HepG2 (cell line): Measurements from ENCODE around the gene HAP1. TPM values are rescaled to one million over a fixed set of nuclear protein-coding genes. Genes with fewer than 3 reads are reported as not detected.

ENCODE experiments used
- ATRX ChIP-seq: sonication (generic); formaldehyde crosslinking; IDR thresholded peaks from 2 replicates; pipeline ENCODE4 v1.4.0; 2020; ENCODE audit warnings: missing genetic modification reagents, borderline replicate concordance
- CBX2 ChIP-seq, 2 experiments: fragments of 200-600 bp in 1 of 2; sonication (generic); formaldehyde crosslinking in 1 of 2; IDR thresholded peaks; 2 replicates each; pipeline versions ENCODE4 v1.7.0 to v1.8.1; 2018 to 2022; ENCODE audit warnings: low read depth in 2 of 2, low read length in 1 of 2, mild to moderate bottlenecking in 1 of 2, missing genetic modification reagents in 1 of 2
- CCDC6 ChIP-seq: sonication (generic); formaldehyde crosslinking; IDR thresholded peaks from 2 replicates; pipeline ENCODE4 v1.8.1; 2022; ENCODE audit warnings: mild to moderate bottlenecking, missing genetic modification reagents, moderate library complexity
- ELF3 ChIP-seq: IDR thresholded peaks from 2 replicates; pipeline ENCODE4 v1.6.1; 2016; ENCODE audit warnings: missing genetic modification reagents, missing compliant biosample characterization
- FOXO1 ChIP-seq: sonication (generic); formaldehyde crosslinking; IDR thresholded peaks from 2 replicates; pipeline ENCODE4 v1.4.0; 2020; ENCODE audit warnings: missing genetic modification reagents
- MEIS2 ChIP-seq: sonication (generic); formaldehyde crosslinking; IDR thresholded peaks from 2 replicates; pipeline ENCODE4 v1.9.0; 2021; ENCODE audit warnings: mild to moderate bottlenecking, missing genetic modification reagents
- MYC ChIP-seq: sonication (generic); formaldehyde crosslinking; IDR thresholded peaks from 2 replicates; pipeline ENCODE4 v1.9.0; 2021; ENCODE audit warnings: missing genetic modification reagents, borderline replicate concordance
- PBX3 ChIP-seq: sonication (generic); formaldehyde crosslinking; IDR thresholded peaks from 2 replicates; pipeline ENCODE4 v1.8.1; 2023; ENCODE audit warnings: missing genetic modification reagents, inconsistent platforms, borderline replicate concordance
- REPIN1 ChIP-seq: sonication (generic); formaldehyde crosslinking; IDR thresholded peaks from 2 replicates; pipeline ENCODE4 v1.8.0; 2022; ENCODE audit warnings: missing genetic modification reagents, low read depth, mild to moderate bottlenecking, borderline replicate concordance
- SMAD3 ChIP-seq: sonication (generic); formaldehyde crosslinking; IDR thresholded peaks from 2 replicates; pipeline ENCODE4 v1.4.0; 2020; ENCODE audit warnings: missing genetic modification reagents
- SMARCC2 ChIP-seq: fragments of 450-650 bp; IDR thresholded peaks from 2 replicates; pipeline ENCODE4 v1.6.1; 2017; ENCODE audit warnings: antibody characterized with exemption, mild to moderate bottlenecking
- TCF7 ChIP-seq: sonication (generic); IDR thresholded peaks from 2 replicates; pipeline ENCODE4 v1.6.1; 2016; ENCODE audit warnings: antibody characterized with exemption, low read depth
- XBP1 ChIP-seq: sonication (generic); formaldehyde crosslinking; IDR thresholded peaks from 2 replicates; pipeline ENCODE4 v1.5.0; 2020; ENCODE audit warnings: missing genetic modification reagents
- XRCC5 ChIP-seq: fragments of 200-400 bp; formaldehyde crosslinking; optimal IDR thresholded peaks from 2 replicates; pipeline ENCODE3; 2017; ENCODE audit warnings: mild to moderate bottlenecking, low read length
- ZMYM2 ChIP-seq: sonication (generic); formaldehyde crosslinking; IDR thresholded peaks from 2 replicates; pipeline ENCODE4 v1.8.0; 2022; ENCODE audit warnings: mild to moderate bottlenecking, missing genetic modification reagents
- ZNF138 ChIP-seq: sonication (generic); formaldehyde crosslinking; IDR thresholded peaks from 2 replicates; pipeline ENCODE4 v1.5.0; 2020; ENCODE audit warnings: mild to moderate bottlenecking, low read depth, missing genetic modification reagents
- ZNF225 ChIP-seq: sonication (generic); formaldehyde crosslinking; IDR thresholded peaks from 2 replicates; pipeline ENCODE4 v1.4.0; 2020; ENCODE audit warnings: mild to moderate bottlenecking, missing genetic modification reagents
- ZNF251 ChIP-seq: sonication (generic); formaldehyde crosslinking; IDR thresholded peaks from 2 replicates; pipeline ENCODE4 v1.9.0; 2021; ENCODE audit warnings: mild to moderate bottlenecking, missing genetic modification reagents
- ZNF335 ChIP-seq: sonication (generic); formaldehyde crosslinking; IDR thresholded peaks from 2 replicates; pipeline ENCODE4 v1.4.0; 2020; ENCODE audit warnings: missing genetic modification reagents
- ZNF564 ChIP-seq: sonication (generic); formaldehyde crosslinking; IDR thresholded peaks from 2 replicates; pipeline ENCODE4 v1.8.1; 2023; ENCODE audit warnings: mild to moderate bottlenecking, missing genetic modification reagents
- ZNF616 ChIP-seq: sonication (generic); formaldehyde crosslinking; IDR thresholded peaks from 2 replicates; pipeline ENCODE4 v1.5.0; 2020; ENCODE audit warnings: low read depth, mild to moderate bottlenecking, missing genetic modification reagents
- polyA plus RNA-seq, 8 experiments: library from polyadenylated mRNA; depleted of rRNA in 3 of 8; stranded (reverse) in 7 of 8; unstranded in 1 of 8; fragments of >200 nt; fragmentation: Illumina TruSeq in 4 of 8; extraction: Trizol in 4 of 8; gene quantifications; 2 replicates each; pipeline versions ENCODE4 v1.2.1 to v1.2.3, GENCODE V29; 2011 to 2016; ENCODE audit warnings: low read depth in 4 of 8, missing spikeins in 1 of 8, mixed read lengths in 1 of 8; ENCODE audit not compliant: insufficient read depth in 1 of 8
- total RNA-seq, 5 experiments: library from RNA; depleted of rRNA; stranded (reverse); fragments of >200 nt; fragmentation: Illumina TruSeq; extraction: Trizol; gene quantifications; 2 replicates each; pipeline ENCODE4 v1.2.3, GENCODE V29; 2016; ENCODE audit warnings: low read depth in 1 of 5
- TF ChIP-seq, protein P1 (sequence below): sonication (generic); formaldehyde crosslinking; IDR thresholded peaks from 2 replicates; pipeline ENCODE4 v1.4.0; 2020; ENCODE audit warnings: missing genetic modification reagents
- TF ChIP-seq, protein P2 (sequence below): sonication (generic); formaldehyde crosslinking; IDR thresholded peaks from 2 replicates; pipeline ENCODE4 v1.4.0; 2020; ENCODE audit warnings: missing genetic modification reagents
- TF ChIP-seq, protein P3 (sequence below): sonication (generic); formaldehyde crosslinking; IDR thresholded peaks from 2 replicates; pipeline ENCODE4 v1.5.1; 2020; ENCODE audit warnings: missing genetic modification reagents, mild to moderate bottlenecking, borderline replicate concordance

HAP1 gene
- total and polyA plus RNA-seq, 2 of the 13 experiments (the other 11 are each of a cell fraction or from before 2014, with no cell fraction given): 0.07 TPM

DNA sequence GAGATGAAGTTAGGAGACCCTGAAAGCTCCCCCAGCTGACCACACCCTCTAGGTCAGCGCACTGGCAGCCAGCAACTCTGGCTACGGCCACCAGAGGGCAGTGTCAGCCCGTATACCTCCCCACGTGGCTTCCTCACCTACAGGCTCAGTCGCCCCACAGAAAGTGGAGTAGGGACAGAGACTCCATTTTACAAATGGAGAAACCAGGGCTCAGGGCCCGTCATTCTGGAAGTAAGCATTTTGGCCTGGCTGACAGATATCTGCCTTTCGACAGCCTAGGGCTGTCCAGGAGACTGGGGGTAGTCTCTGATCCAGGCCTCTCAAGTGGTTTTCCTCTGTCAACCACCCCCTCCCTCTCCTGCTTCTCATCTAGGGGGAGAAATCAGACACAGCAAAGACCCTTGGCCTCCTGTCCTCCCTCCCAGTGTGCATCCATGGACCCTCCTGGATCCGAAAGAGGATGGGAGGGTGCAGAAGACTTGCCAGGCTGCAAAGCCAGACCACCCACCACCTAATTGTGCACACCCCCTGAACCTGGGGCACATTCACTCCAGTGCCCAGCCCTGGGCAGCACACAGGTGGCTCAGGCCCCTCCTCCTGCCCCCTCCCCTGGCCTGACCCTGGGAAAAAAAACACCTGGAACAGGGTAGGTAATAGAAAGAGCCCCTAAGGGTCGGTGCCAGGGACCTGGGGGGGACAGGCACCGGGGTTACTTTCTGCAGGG lies 3.8 kb upstream of the HAP1 start (continued):
- TF ChIP-seq, protein P1, sequence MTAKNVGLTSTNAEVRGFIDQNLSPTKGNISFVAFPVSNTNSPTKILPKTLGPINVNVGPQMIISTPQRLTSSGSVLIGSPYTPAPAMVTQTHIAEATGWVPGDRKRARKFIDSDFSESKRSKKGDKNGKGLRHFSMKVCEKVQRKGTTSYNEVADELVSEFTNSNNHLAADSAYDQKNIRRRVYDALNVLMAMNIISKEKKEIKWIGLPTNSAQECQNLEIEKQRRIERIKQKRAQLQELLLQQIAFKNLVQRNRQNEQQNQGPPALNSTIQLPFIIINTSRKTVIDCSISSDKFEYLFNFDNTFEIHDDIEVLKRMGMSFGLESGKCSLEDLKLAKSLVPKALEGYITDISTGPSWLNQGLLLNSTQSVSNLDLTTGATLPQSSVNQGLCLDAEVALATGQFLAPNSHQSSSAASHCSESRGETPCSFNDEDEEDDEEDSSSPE (CRISPR knock-in tag): peak; percentile 47; the same call in 1 of the 2 replicates
- peak; percentile 99 for TF ChIP-seq MYC (CRISPR knock-in tag)
- no peak for TF ChIP-seq ZNF616 (CRISPR knock-in tag)
- TF ChIP-seq ZNF251 (CRISPR knock-in tag): no peak
- TF ChIP-seq TCF7: no peak
- TF ChIP-seq, protein P2, sequence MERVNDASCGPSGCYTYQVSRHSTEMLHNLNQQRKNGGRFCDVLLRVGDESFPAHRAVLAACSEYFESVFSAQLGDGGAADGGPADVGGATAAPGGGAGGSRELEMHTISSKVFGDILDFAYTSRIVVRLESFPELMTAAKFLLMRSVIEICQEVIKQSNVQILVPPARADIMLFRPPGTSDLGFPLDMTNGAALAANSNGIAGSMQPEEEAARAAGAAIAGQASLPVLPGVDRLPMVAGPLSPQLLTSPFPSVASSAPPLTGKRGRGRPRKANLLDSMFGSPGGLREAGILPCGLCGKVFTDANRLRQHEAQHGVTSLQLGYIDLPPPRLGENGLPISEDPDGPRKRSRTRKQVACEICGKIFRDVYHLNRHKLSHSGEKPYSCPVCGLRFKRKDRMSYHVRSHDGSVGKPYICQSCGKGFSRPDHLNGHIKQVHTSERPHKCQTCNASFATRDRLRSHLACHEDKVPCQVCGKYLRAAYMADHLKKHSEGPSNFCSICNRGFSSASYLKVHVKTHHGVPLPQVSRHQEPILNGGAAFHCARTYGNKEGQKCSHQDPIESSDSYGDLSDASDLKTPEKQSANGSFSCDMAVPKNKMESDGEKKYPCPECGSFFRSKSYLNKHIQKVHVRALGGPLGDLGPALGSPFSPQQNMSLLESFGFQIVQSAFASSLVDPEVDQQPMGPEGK: peak; percentile 53; the same call in 1 of the 2 replicates
- no peak for TF ChIP-seq SMARCC2
- peak; percentile 74; the same call in 1 of the 2 replicates for TF ChIP-seq ELF3 (CRISPR knock-in tag)
- TF ChIP-seq ZNF335: 0 out of 2 replicates have a peak, but pooled peaks have one; percentile 71
- peak; percentile 86 for TF ChIP-seq XRCC5
- no peak for TF ChIP-seq ATRX
- TF ChIP-seq FOXO1 (CRISPR knock-in tag): no peak
- TF ChIP-seq XBP1: no peak
- peak; percentile 89; the same call in 1 of the 2 replicates for TF ChIP-seq SMAD3
- no peak for TF ChIP-seq CBX2 (IDR thresholded peaks at IDR 0.05; ENCODE audit: low read depth, low read length)
- TF ChIP-seq CBX2 (CRISPR knock-in tag; IDR thresholded peaks at IDR 0.05; ENCODE audit: low read depth): no peak
- peak; percentile 53; the same call in 1 of the 2 replicates for TF ChIP-seq ZMYM2 (CRISPR knock-in tag)
- 0 out of 2 replicates have a peak, but pooled peaks have one; percentile 52 for TF ChIP-seq CCDC6
- 0 out of 2 replicates have a peak, but pooled peaks have one; percentile 45 for TF ChIP-seq ZNF138
- 0 out of 2 replicates have a peak, but pooled peaks have one; percentile 41 for TF ChIP-seq ZNF225 (CRISPR knock-in tag)
- TF ChIP-seq, protein P3, sequence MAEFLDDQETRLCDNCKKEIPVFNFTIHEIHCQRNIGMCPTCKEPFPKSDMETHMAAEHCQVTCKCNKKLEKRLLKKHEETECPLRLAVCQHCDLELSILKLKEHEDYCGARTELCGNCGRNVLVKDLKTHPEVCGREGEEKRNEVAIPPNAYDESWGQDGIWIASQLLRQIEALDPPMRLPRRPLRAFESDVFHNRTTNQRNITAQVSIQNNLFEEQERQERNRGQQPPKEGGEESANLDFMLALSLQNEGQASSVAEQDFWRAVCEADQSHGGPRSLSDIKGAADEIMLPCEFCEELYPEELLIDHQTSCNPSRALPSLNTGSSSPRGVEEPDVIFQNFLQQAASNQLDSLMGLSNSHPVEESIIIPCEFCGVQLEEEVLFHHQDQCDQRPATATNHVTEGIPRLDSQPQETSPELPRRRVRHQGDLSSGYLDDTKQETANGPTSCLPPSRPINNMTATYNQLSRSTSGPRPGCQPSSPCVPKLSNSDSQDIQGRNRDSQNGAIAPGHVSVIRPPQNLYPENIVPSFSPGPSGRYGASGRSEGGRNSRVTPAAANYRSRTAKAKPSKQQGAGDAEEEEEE (CRISPR knock-in tag): no peak
- no peak for TF ChIP-seq PBX3 (CRISPR knock-in tag)
- peak; percentile 60; the same call in 1 of the 2 replicates for TF ChIP-seq REPIN1 (CRISPR knock-in tag)
- peak; percentile 53; the same call in 1 of the 2 replicates for TF ChIP-seq ZNF564 (CRISPR knock-in tag)
- no peak for TF ChIP-seq MEIS2
